Body of pancreas (tissue), 4 donors: ENCODE measurements around the gene CIAPIN1. TPM values are rescaled to one million over a fixed set of nuclear protein-coding genes. Genes with fewer than 3 reads are reported as not detected.
"Not testable (repeated sequence)": the region's sequence is repeated elsewhere in the genome, so short reads cannot be mapped to it uniquely, and the experiment has no call there.

Experiments used
- ATAC-seq: fragments of 150-250 bp; one replicate; pipeline ENCODE4 v1.9.1; 2016
- DNase-seq, 4 donors: peaks; one replicate each; pipeline ENCODE4 v3.0.0-alpha.2; 2019
- H3K27ac ChIP-seq, 4 donors: fragments of 200-600 bp; sonication (generic); 1 replicate in 3 of 4; 2 replicates in 1 of 4; pipeline versions ENCODE4 v1.5.1 to v1.6.1; 2016 to 2019; ENCODE audit warnings: mild to moderate bottlenecking in 1 of 4, mixed read lengths in 1 of 4, moderate library complexity in 1 of 4
- H3K27me3 ChIP-seq, 2 donors: fragments of 200-600 bp; sonication (generic); one replicate each; pipeline ENCODE4 v1.6.0; 2016; ENCODE audit warnings: mild to moderate bottlenecking in 1 of 2
- H3K36me3 ChIP-seq, 2 donors: fragments of 200-600 bp; sonication (generic); replicated peaks in 1 of 2; 2 replicates each; pipeline ENCODE4 v1.5.1; 2016; ENCODE audit warnings: low read depth in 2 of 2; ENCODE audit not compliant: insufficient read depth in 1 of 2
- H3K4me1 ChIP-seq: fragments of 200-600 bp; sonication (generic); one replicate; pipeline ENCODE4 v1.6.0; 2016
- H3K4me3 ChIP-seq, 2 donors: fragments of 200-600 bp; sonication (generic); 1 replicate in 1 of 2; 2 replicates in 1 of 2; pipeline ENCODE4 v1.5.1; 2016 to 2019
- H3K9me3 ChIP-seq, 3 donors: fragments of 200-600 bp; sonication (generic); 1 replicate in 2 of 3; 2 replicates in 1 of 3; pipeline ENCODE4 v1.5.1; 2016
- POLR2A ChIP-seq, 3 donors: fragments of 450-650 bp; IDR thresholded peaks; one replicate each; pipeline ENCODE4 v1.6.1; 2016; ENCODE audit warnings: antibody characterized with exemption in 3 of 3, mild to moderate bottlenecking in 2 of 3
- WGBS, 2 donors: methylation state at CpG; one replicate each; pipeline ENCODE4 v1.1.5; 2017; 5-methylcytosine and 5-hydroxymethylcytosine counted together
- intact Hi-C: fragments of 100-400 bp; cut with DNase I; formaldehyde crosslinking; loops from one replicate; pipeline ENCODE4 v1.15.1; 2023
- total RNA-seq, 2 donors: library from RNA; depleted of rRNA; stranded (reverse); fragments of >200 nt; gene quantifications; one replicate each; pipeline ENCODE4 v1.1.0, GENCODE V29; 2016
- TF ChIP-seq, protein P1 (sequence below), 7 experiments: fragments of 450-650 bp in 4 of 7; fragments of 200-600 bp in 3 of 7; sonication (generic) in 3 of 7; IDR thresholded peaks; one replicate each; pipeline ENCODE4 v1.5.1; 2016 to 2019; ENCODE audit warnings: antibody characterized with exemption in 7 of 7

The CIAPIN1 gene
- total RNA-seq, 2 donors from 2014 or later, result 13.5 to 19.4 TPM

DNA sequence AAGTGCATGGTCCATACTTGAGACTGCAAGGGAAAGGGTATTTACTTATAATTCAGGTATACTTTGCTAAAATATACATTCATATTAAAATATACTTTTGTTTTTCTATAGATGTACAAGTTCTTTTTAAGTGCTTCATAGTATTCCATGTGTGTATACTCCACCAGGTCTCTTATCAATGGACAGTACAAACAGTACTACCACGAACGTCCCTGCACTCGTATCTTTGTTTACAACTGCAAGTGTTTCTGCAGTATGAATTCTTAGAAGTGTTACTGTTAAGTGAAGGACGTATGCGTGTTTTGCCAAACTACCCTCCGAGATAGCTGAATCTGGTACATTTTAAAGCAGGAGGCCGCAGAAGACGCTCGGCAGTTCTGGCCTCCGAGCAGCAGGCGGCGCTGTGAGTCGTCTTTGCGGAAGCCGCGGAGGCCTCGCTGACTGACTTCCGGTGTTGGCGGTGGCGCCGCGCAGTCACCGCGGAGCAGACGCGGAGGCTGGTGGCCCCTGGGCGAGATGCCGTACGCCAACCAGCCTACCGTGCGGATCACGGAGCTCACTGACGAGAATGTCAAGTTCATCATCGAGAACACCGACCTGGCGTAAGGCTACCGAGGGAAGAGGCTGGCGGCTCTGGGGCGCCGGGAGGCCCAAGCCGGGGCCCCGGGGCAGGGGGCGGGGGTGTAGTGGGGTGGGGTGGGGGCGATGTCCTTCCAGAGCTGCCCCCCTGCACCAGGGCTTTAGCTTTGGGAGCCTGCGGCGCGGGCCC is 15.2 kb upstream of the CIAPIN1 start, which contains the start of gene POLR2C:
TSS of gene POLR2C (plus strand) at position 471 of the 769 bp plus-strand sequence. CDS start at position 517, 46 bp downstream.
- DNase-seq, result peak; percentile 88 to 91 (median 90)
- peaks cover 0 to 5% of the 10 kb centered on the region in 2 donors for H3K36me3 ChIP-seq
- peak; percentile 96 for ATAC-seq
- intact Hi-C loops, result no loop called here
- no peaks in the 10 kb centered on the region for H3K27me3 ChIP-seq
- peak within 1 kb of the TSS; percentile 55 to 81 (median 76) for H3K27ac ChIP-seq
- H3K9me3 ChIP-seq, result no peaks in the 10 kb centered on the region
- WGBS, 2 donors, result 0 to 6% methylated on average over 13 to 47 of the region's 47 CpGs
- H3K4me3 ChIP-seq, result peak within 1 kb of the TSS; percentile 61 to 89
- TF ChIP-seq POLR2A (IDR thresholded peaks at IDR 0.05), result peak; percentile 82 to 95 (median 94)
- TF ChIP-seq, protein P1, sequence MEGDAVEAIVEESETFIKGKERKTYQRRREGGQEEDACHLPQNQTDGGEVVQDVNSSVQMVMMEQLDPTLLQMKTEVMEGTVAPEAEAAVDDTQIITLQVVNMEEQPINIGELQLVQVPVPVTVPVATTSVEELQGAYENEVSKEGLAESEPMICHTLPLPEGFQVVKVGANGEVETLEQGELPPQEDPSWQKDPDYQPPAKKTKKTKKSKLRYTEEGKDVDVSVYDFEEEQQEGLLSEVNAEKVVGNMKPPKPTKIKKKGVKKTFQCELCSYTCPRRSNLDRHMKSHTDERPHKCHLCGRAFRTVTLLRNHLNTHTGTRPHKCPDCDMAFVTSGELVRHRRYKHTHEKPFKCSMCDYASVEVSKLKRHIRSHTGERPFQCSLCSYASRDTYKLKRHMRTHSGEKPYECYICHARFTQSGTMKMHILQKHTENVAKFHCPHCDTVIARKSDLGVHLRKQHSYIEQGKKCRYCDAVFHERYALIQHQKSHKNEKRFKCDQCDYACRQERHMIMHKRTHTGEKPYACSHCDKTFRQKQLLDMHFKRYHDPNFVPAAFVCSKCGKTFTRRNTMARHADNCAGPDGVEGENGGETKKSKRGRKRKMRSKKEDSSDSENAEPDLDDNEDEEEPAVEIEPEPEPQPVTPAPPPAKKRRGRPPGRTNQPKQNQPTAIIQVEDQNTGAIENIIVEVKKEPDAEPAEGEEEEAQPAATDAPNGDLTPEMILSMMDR (IDR thresholded peaks at IDR 0.05), result peak; percentile 86 to 98 (median 96)
- peaks cover 26% of the 10 kb centered on the region for H3K4me1 ChIP-seq

DNA sequence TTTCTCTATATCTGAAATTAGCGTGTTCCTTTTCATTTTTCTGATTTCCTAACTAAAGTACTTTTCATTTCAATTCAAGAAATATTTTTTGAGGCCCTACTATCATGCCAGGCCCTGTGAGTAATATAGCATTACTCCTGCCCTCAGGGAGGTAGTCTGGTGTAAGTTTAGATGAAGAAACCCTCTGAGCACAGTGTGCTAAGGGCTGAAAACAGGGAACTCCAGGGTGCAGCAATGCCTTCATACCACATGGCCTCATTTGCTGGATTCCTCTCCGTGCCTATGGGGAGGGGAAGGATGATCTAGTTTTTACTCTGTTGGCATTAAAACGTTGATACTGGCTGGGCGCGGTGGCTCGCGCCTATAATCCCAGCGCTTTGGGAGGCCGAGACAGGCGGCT is 4.8 kb upstream of the CIAPIN1 start:
- no peak overlapping the region for H3K27ac ChIP-seq
- TF ChIP-seq, protein P1 (IDR thresholded peaks at IDR 0.05), result no peak
- no peak for TF ChIP-seq POLR2A (IDR thresholded peaks at IDR 0.05)
- 89 to 95% methylated on average over 10 of the region's 10 CpGs for WGBS, 2 donors
- no peak overlapping the region for H3K4me3 ChIP-seq
- intact Hi-C loops, result no loop called here
- H3K4me1 ChIP-seq, result peaks cover 14% of the 10 kb centered on the region
- DNase-seq, result no peak
- peaks cover 0 to 35% of the 10 kb centered on the region in 2 donors for H3K36me3 ChIP-seq
- H3K27me3 ChIP-seq, result no peaks in the 10 kb centered on the region
- H3K9me3 ChIP-seq, result no peaks in the 10 kb centered on the region
- no peak for ATAC-seq

DNA sequence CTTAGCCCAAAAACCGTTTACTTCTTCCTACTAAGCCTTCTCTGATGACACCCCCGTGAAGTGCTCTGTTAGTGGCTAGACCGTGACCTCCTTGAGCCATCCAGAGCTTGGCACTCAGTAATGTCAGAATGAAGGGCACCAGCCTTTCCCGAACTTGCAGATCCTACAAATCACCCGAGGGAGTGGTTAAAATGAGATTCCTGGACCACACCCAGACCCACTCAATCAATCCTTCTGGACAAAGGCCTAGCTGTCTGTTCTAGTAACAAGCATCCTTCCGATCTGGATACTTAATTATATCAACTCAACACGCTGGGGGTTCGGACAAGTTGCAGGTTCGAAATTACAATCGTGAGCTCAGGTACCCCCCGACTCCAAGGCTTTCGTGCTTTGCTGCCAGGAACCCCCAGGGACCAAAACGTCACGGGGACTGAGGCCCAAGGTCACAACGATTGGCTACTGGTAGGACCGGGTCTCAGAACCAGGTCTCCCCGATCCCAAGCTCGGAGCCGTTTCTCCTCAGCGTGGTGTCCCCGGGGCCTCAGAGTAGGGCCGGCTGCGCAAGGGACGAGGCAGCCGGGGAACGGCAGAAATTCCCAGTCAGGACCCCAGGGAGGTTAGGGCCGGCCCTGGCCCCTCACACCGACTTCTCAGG is 527 bp downstream of the CIAPIN1 start:
- intact Hi-C loops, result no loop called here
- DNase-seq (peak; percentile 40 to 48 (median 45)), ATAC-seq (peak; percentile 31)
- WGBS, 2 donors, result 0 to 3% methylated on average over 11 to 28 of the region's 28 CpGs
- Histone ChIP-seq H3K4me1 (peaks cover 24% of the 10 kb centered on the region), H3K9me3 (no peaks in the 10 kb centered on the region), H3K27me3 (no peaks in the 10 kb centered on the region), H3K27ac (peak overlapping the region; percentile 77 to 95 (median 91)), H3K4me3 (peak overlapping the region; percentile 69 to 90), H3K36me3 (peaks cover 0 to 1% of the 10 kb centered on the region in 2 donors)
- TF ChIP-seq POLR2A (IDR thresholded peaks at IDR 0.05), result no peak

DNA sequence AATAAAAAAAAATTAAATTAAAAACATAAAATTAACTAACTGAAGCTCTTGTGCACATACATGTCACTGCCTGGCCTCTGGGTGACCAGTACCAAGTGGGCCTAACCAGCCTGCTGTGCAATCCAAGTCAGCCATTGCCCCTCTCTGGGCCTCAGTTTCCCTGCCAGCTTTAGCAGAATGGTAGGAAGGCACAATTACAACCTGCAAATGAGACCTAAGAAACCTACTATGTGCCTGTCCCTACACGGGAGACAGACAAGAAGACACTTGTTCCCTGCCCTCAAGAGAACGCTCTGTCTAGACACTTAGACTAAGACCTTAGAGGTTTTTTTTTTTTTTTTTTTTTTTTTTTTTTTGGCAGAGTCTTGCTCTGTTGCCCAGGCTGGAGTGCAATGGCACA is 1.7 kb downstream of the CIAPIN1 start:
- no peak for TF ChIP-seq POLR2A (IDR thresholded peaks at IDR 0.05)
- TF ChIP-seq, protein P1 (IDR thresholded peaks at IDR 0.05), result no peak
- no peaks in the 10 kb centered on the region for H3K9me3 ChIP-seq
- H3K36me3 ChIP-seq, result no peaks in the 10 kb centered on the region
- no peak overlapping the region for H3K27ac ChIP-seq
- ATAC-seq (no peak), DNase-seq (no peak)
- WGBS, 2 donors, result 93 to 94% methylated on average over 2 of the region's 2 CpGs
- intact Hi-C loops, result no loop called here
- no peak overlapping the region for H3K4me3 ChIP-seq
- no peaks in the 10 kb centered on the region for H3K27me3 ChIP-seq
- H3K4me1 ChIP-seq, result peaks cover 24% of the 10 kb centered on the region

DNA sequence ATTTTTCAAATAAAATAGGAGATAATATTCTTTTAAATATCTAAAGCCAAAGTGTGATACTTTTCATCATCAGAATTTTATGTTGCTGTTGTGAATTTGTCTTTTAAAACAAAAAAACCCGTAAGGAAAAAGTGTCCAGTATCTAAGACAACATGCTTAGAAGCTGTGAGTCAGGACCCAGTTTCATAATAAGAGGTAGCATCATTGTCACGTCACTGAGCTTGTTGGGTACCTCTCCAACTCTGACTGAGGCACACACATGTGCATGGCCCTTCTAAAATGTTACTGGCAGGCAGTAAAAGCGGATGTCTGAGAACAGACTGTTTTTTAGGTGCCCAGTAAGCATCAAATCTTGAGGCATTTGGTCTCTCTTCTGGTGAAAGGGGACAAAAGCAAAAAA is 2.5 kb downstream of the CIAPIN1 start:
- peaks cover 24% of the 10 kb centered on the region for H3K4me1 ChIP-seq
- 81% methylated on average over 3 of the region's 3 CpGs for WGBS, 2 donors
- TF ChIP-seq POLR2A (IDR thresholded peaks at IDR 0.05), result no peak
- TF ChIP-seq, protein P1 (IDR thresholded peaks at IDR 0.05), result no peak
- H3K27me3 ChIP-seq, result no peaks in the 10 kb centered on the region
- no peak for DNase-seq
- no peak for ATAC-seq
- intact Hi-C loops, result no loop called here
- no peaks in the 10 kb centered on the region for H3K36me3 ChIP-seq
- H3K4me3 ChIP-seq, result no peak overlapping the region
- no peaks in the 10 kb centered on the region for H3K9me3 ChIP-seq
- no peak overlapping the region for H3K27ac ChIP-seq

DNA sequence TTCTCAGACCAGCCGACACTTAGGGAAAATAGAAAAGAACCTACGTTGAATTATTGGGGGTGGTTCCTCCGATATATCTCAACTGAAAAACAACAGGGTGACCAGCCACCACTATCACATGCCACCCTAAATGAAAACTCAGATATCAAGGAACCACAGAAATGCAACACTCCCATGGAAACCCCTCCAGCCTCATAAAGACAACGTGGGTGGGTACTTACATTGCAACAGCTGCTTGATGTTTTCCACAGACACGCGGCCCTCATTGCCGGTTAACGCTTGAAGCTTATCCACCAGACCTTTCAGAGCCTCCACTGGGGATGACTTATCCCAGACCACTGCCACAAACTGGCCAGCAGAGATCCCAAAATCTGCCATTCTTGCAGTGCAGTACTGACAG is 6.6 kb downstream of the CIAPIN1 start:
- H3K27ac ChIP-seq, H3K36me3 ChIP-seq, H3K27me3 ChIP-seq, intact Hi-C loops, DNase-seq, H3K9me3 ChIP-seq, H3K4me3 ChIP-seq, H3K4me1 ChIP-seq, ATAC-seq: not testable (repeated sequence)
- WGBS, 2 donors, result 96 to 98% methylated on average over 8 of the region's 8 CpGs

DNA sequence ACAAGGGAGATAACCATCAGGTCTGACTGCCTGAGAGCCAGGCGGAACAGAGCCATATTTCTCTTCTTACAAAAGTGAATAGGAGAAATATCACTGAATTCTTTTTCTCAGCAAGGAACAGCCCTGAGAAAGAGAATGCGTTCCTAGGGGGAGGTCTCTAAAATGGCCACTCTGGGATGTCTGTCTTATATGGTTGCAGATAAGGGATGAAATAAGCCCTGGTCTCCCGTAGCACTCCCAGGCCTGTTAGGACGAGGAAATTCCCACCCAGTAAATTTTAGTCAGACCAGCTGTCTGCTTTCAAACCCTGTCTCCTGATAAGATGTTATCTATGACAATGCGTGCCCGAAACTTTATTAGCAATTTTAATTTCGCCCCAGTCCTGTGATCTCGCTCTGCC is 7.2 kb downstream of the CIAPIN1 start:
- intact Hi-C loops, H3K4me3 ChIP-seq, H3K36me3 ChIP-seq, DNase-seq, H3K4me1 ChIP-seq, H3K27ac ChIP-seq, H3K9me3 ChIP-seq, H3K27me3 ChIP-seq, ATAC-seq: not testable (repeated sequence)
- 97 to 98% methylated on average over 8 of the region's 8 CpGs for WGBS, 2 donors
